IMR-90 (cell line): ENCODE results near the gene CUL3. TPM values are rescaled to one million over a fixed set of nuclear protein-coding genes. Genes with fewer than 3 reads are reported as not detected.

ENCODE experiments used
- ATAC-seq: fragments of 200-7000 bp; cut with Tn5 transposase; 2 replicates; pipeline ENCODE4 v1.9.1; 2020; ENCODE audit warnings: low read depth, mild to moderate bottlenecking, moderate library complexity
- BruUV-seq: library from RNA; stranded (reverse); fragments of 400-500 nt; replicated peaks from 2 replicates; lab custom pipeline; 2021; lab: Mats Ljungman, UMichigan
- CTCF ChIA-PET: fragments of 300-600 bp; formaldehyde crosslinking; extraction: SDS; loops from one replicate; lab custom pipeline; 2021; ENCODE audit warnings: antibody characterized with exemption; lab: Yijun Ruan, JAX
- POLR2A ChIA-PET: fragments of 300-600 bp; sonication (Branson Sonifier 250); formaldehyde crosslinking; loops from one replicate; lab custom pipeline; 2022; ENCODE audit warnings: antibody characterized with exemption; ENCODE audit not compliant: unreplicated experiment; lab: Charles Lee
- DNase-seq: peaks from one replicate; pipeline ENCODE4 v3.0.0; 2013
- H2AFZ ChIP-seq: replicated peaks from 2 replicates; pipeline ENCODE3; 2013; ENCODE audit warnings: low read length, mild to moderate bottlenecking; ENCODE audit not compliant: poor library complexity
- H2AK5ac ChIP-seq: 2 replicates; pipeline ENCODE4 v1.6.1; 2013; ENCODE audit warnings: low read depth, low read length, inconsistent platforms
- H2AK9ac ChIP-seq: replicated peaks from 2 replicates; pipeline ENCODE3; 2013; ENCODE audit warnings: mild to moderate bottlenecking, low read depth, low read length, moderate library complexity; ENCODE audit not compliant: poor library complexity
- H2BK120ac ChIP-seq: 2 replicates; pipeline ENCODE4 v1.6.1; 2013; ENCODE audit warnings: low read depth, low read length, inconsistent platforms
- H2BK15ac ChIP-seq: 3 replicates; pipeline ENCODE4 v1.6.1; 2013; ENCODE audit warnings: low read depth, low read length, inconsistent platforms
- H2BK20ac ChIP-seq: 2 replicates; pipeline ENCODE4 v1.6.1; 2013; ENCODE audit warnings: low read depth, mild to moderate bottlenecking, inconsistent platforms, low read length, moderate library complexity
- H2BK5ac ChIP-seq: 2 replicates; pipeline ENCODE4 v1.6.1; 2013; ENCODE audit warnings: mild to moderate bottlenecking, low read depth, low read length, inconsistent platforms; ENCODE audit not compliant: poor library complexity, severe bottlenecking
- H3K14ac ChIP-seq: replicated peaks from 2 replicates; pipeline ENCODE4 v1.6.1; 2013; ENCODE audit warnings: low read depth, low read length, inconsistent platforms
- H3K18ac ChIP-seq: 2 replicates; pipeline ENCODE4 v1.6.1; 2013; ENCODE audit warnings: low read depth, low read length, control low read depth
- H3K23ac ChIP-seq: 2 replicates; pipeline ENCODE4 v1.6.1; 2013; ENCODE audit warnings: low read depth, low read length, inconsistent platforms
- H3K27ac ChIP-seq: 2 replicates; pipeline ENCODE4 v1.5.1; 2013; ENCODE audit warnings: mild to moderate bottlenecking, control low read depth, low read length; ENCODE audit not compliant: insufficient read depth
- H3K27me3 ChIP-seq: 2 replicates; pipeline ENCODE4 v1.6.1; 2013; ENCODE audit warnings: low read length; ENCODE audit not compliant: control insufficient read depth, insufficient read depth
- H3K36me3 ChIP-seq: 2 replicates; pipeline ENCODE4 v1.6.1; 2013; ENCODE audit warnings: low read length, mixed read lengths; ENCODE audit not compliant: control insufficient read depth, insufficient read depth
- H3K4ac ChIP-seq: 2 replicates; pipeline ENCODE4 v1.6.1; 2013; ENCODE audit warnings: low read depth, low read length, inconsistent platforms
- H3K4me1 ChIP-seq: 2 replicates; pipeline ENCODE4 v1.6.1; 2013; ENCODE audit warnings: low read length, mixed read lengths; ENCODE audit not compliant: control insufficient read depth, insufficient read depth
- H3K4me2 ChIP-seq: 2 replicates; pipeline ENCODE4 v1.6.1; 2013; ENCODE audit warnings: low read depth, mild to moderate bottlenecking, control low read depth, low read length, moderate library complexity
- H3K4me3 ChIP-seq: 2 replicates; pipeline ENCODE4 v1.5.1; 2013; ENCODE audit warnings: low read depth, mild to moderate bottlenecking, control low read depth, low read length, moderate library complexity; ENCODE audit not compliant: insufficient read depth
- H3K56ac ChIP-seq: 2 replicates; pipeline ENCODE4 v1.6.1; 2013; ENCODE audit warnings: low read length, inconsistent platforms; ENCODE audit not compliant: insufficient read depth; ENCODE audit errors: extremely low read depth
- H3K79me1 ChIP-seq, 2 experiments: 2 replicates each; pipeline ENCODE4 v1.6.1; 2013; ENCODE audit warnings: low read length in 2 of 2, inconsistent platforms in 1 of 2, low read depth in 1 of 2
- H3K9ac ChIP-seq: 2 replicates; pipeline ENCODE4 v1.6.1; 2013; ENCODE audit warnings: low read depth, low read length, control low read depth
- H3K9me1 ChIP-seq: 2 replicates; pipeline ENCODE4 v1.6.1; 2013; ENCODE audit warnings: low read length, inconsistent platforms; ENCODE audit not compliant: insufficient read depth
- H3K9me3 ChIP-seq: 2 replicates; pipeline ENCODE4 v1.6.1; 2013; ENCODE audit warnings: low read length; ENCODE audit not compliant: control insufficient read depth, insufficient read depth
- H4K20me1 ChIP-seq: 2 replicates; pipeline ENCODE4 v1.6.1; 2013; ENCODE audit warnings: low read length, inconsistent platforms; ENCODE audit not compliant: insufficient read depth
- H4K5ac ChIP-seq: 2 replicates; pipeline ENCODE4 v1.6.1; 2013; ENCODE audit warnings: mild to moderate bottlenecking, low read depth, low read length, control low read depth
- H4K8ac ChIP-seq, 2 experiments: 2 replicates each; pipeline ENCODE4 v1.6.1; 2013; ENCODE audit warnings: low read depth in 2 of 2, low read length in 2 of 2, control low read depth in 1 of 2, inconsistent platforms in 1 of 2
- H4K91ac ChIP-seq: 2 replicates; pipeline ENCODE4 v1.6.1; 2013; ENCODE audit warnings: low read depth, low read length, inconsistent platforms; ENCODE audit not compliant: insufficient read depth
- MAFK ChIP-seq: IDR thresholded peaks from 2 replicates; pipeline ENCODE4 v1.6.1; 2012; ENCODE audit warnings: low read depth, low read length, improper control_type of control experiment
- MXI1 ChIP-seq: IDR thresholded peaks from 2 replicates; pipeline ENCODE4 v1.6.1; 2012; ENCODE audit warnings: low read depth, mild to moderate bottlenecking, low read length, moderate library complexity, borderline replicate concordance
- WGBS, 2 experiments: methylation state at CpG; one replicate each; pipeline versions ENCODE4 v1.1.5 to v1.1.7; 2013; ENCODE audit warnings: missing lambda C conversion rate in 2 of 2; ENCODE audit not compliant: insufficient read length in 1 of 2; ENCODE audit errors: extremely low coverage in 2 of 2; 5-methylcytosine and 5-hydroxymethylcytosine counted together
- dilution Hi-C: fragments of 300-500 bp; cut with HindIII; formaldehyde crosslinking; loops from one replicate; pipeline ENCODE4 v1.14.3; 2018; ENCODE audit warnings: low sequenced_read_pairs; ENCODE audit not compliant: unreplicated experiment
- in situ Hi-C: fragments of 300-500 bp; cut with MboI; formaldehyde crosslinking; loops from 3 replicates; pipeline ENCODE4 v1.14.3; 2019; ENCODE audit warnings: low sequenced_read_pairs, inconsistent platforms, mixed read lengths
- intact Hi-C: fragments of 100-400 bp; cut with micrococcal nuclease; formaldehyde crosslinking; loops from 2 replicates; pipeline ENCODE4 v1.10.0; 2022
- polyA plus RNA-seq, 3 experiments: library from polyadenylated mRNA; depleted of rRNA; stranded (reverse); fragments of >200 nt; gene quantifications; 2 replicates each; pipeline ENCODE4 v1.2.3, GENCODE V29; 2012; ENCODE audit warnings: low replicate concordance in 1 of 3
- total RNA-seq: library from RNA; depleted of rRNA; stranded (reverse); fragments of >200 nt; gene quantifications from 2 replicates; pipeline ENCODE4 v1.2.3, GENCODE V29; 2012

Gene CUL3
- total and polyA plus RNA-seq, 2 of the 4 experiments (the other 2 are of a cell fraction) = 33.7 to 45.7 TPM

DNA sequence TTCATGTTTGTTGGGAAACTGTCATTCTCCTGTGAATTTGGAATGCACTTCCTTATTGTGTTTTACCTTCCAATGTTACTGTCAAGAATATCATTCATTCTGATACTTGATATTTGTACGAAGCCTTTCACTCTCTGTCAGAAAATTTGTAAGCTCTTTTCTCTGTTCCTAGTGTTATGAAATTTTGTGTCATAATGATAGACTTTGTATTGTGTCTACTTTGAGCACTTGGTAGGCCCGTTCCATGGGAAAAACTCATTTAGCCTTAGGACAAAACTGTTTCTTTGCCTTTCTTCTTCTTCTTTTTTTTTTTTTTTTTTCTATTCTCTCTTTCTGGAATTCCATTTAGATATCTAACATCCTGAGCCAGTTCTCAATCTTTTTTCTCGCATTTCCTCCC, 131.3 kb downstream of the CUL3 start:
- no peaks in the 10 kb centered on the region for H3K36me3 ChIP-seq
- CTCF ChIA-PET = interaction anchor here (1.2 kb wide), 1 partner anchor 197 kb away, joined by 3 read pairs; no protein-coding TSS in a partner anchor
- H3K4me2 ChIP-seq = no peak overlapping the region
- no peak for DNase-seq
- intact Hi-C loops (no loop called here), dilution Hi-C loops (no loop called here), in situ Hi-C loops (no loop called here)
- no CpG with 5 or more reads among the region's 3 CpGs for WGBS, 2 experiments
- no peak overlapping the region for H4K91ac ChIP-seq
- no peak for ATAC-seq
- no peak overlapping the region for H2BK120ac ChIP-seq
- H3K4me3 ChIP-seq = no peak overlapping the region
- no peak overlapping the region for H2AK9ac ChIP-seq
- H3K18ac ChIP-seq = no peak overlapping the region
- H3K9me3 ChIP-seq = no peaks in the 10 kb centered on the region
- H2BK15ac ChIP-seq = no peak overlapping the region
- no peak overlapping the region for H3K56ac ChIP-seq
- H3K27me3 ChIP-seq = peaks cover 3% of the 10 kb centered on the region; the same call in 1 of the 2 replicates
- TF ChIP-seq MXI1 (no peak), MAFK (no peak)
- H3K14ac ChIP-seq = no peak overlapping the region
- no TSS peak for BruUV-seq
- no peak overlapping the region for H3K23ac ChIP-seq
- no peak overlapping the region for H2AK5ac ChIP-seq
- no peaks in the 10 kb centered on the region for H3K79me1 ChIP-seq
- no peak overlapping the region for H2BK5ac ChIP-seq
- H2BK20ac ChIP-seq = no peak overlapping the region
- no peak overlapping the region for H3K4ac ChIP-seq
- no peak overlapping the region for H4K5ac ChIP-seq
- H3K27ac ChIP-seq = no peak overlapping the region
- no peak overlapping the region for H3K9ac ChIP-seq
- no peaks in the 10 kb centered on the region for H3K4me1 ChIP-seq
- no peak overlapping the region for H2AFZ ChIP-seq
- no peak overlapping the region for H4K8ac ChIP-seq
- H4K20me1 ChIP-seq = no peaks in the 10 kb centered on the region
- no peaks in the 10 kb centered on the region for H3K9me1 ChIP-seq
- POLR2A ChIA-PET = no interaction called here
